ENCODE data around the gene PITX1. TPM values are rescaled to one million over a fixed set of nuclear protein-coding genes. Genes with fewer than 3 reads are reported as not detected.

The PITX1 gene
- total RNA-seq, 1 donor from 2014 or later: not detected

- no peaks in the 10 kb centered on the region for H3K9me3 Mint-ChIP-seq
These were observed 24.1 kb downstream of the PITX1 start for GRCh38 chr5:135009736-135010501.

GRCh38 chr5:135008981-135009735, 24.9 kb downstream of the PITX1 start:
- H3K36me3 Mint-ChIP-seq (ENCODE audit: low read depth): no peaks in the 10 kb centered on the region
- CTCF ChIA-PET: no interaction called here
- intact Hi-C loops (cut with micrococcal nuclease): no loop called here
- peaks cover 7% of the 10 kb centered on the region for H3K27me3 Mint-ChIP-seq
- no peak overlapping the region for H3K27ac Mint-ChIP-seq
- POLR2A ChIA-PET: no interaction called here
- ATAC-seq (ENCODE audit: low read depth): no peak
- no peaks in the 10 kb centered on the region for H3K9me3 Mint-ChIP-seq
- no peak overlapping the region for H3K4me3 Mint-ChIP-seq
- no peak for TF ChIP-seq CTCF (IDR thresholded peaks at IDR 0.05)
- no peak for DNase-seq
- H3K4me1 Mint-ChIP-seq: no peaks in the 10 kb centered on the region

More at GRCh38 chr5:135009736-135010501, 24.1 kb downstream of the PITX1 start:
- Mint-ChIP-seq H3K36me3 (ENCODE audit: low read depth) (no peaks in the 10 kb centered on the region), H3K27ac (no peak overlapping the region), H3K4me1 (no peaks in the 10 kb centered on the region), H3K4me3 (no peak overlapping the region), H3K27me3 (no peaks in the 10 kb centered on the region)
- intact Hi-C loops (cut with micrococcal nuclease): no loop called here
- CTCF ChIA-PET: no interaction called here
- POLR2A ChIA-PET: no interaction called here
- ATAC-seq (ENCODE audit: low read depth): no peak
- DNase-seq: no peak
- TF ChIP-seq CTCF (IDR thresholded peaks at IDR 0.05): no peak

GRCh38 chr5:135008556-135008955, 25.5 kb downstream of the PITX1 start:
- no peaks in the 10 kb centered on the region for H3K4me1 Mint-ChIP-seq
- peaks cover 8% of the 10 kb centered on the region for H3K27me3 Mint-ChIP-seq
- POLR2A ChIA-PET: no interaction called here
- H3K9me3 Mint-ChIP-seq: no peaks in the 10 kb centered on the region
- H3K36me3 Mint-ChIP-seq (ENCODE audit: low read depth): no peaks in the 10 kb centered on the region
- ATAC-seq (ENCODE audit: low read depth) (no peak), DNase-seq (no peak)
- H3K4me3 Mint-ChIP-seq: no peak overlapping the region
- CTCF ChIA-PET: no interaction called here
- TF ChIP-seq CTCF (IDR thresholded peaks at IDR 0.05): no peak
- H3K27ac Mint-ChIP-seq: no peak overlapping the region
- intact Hi-C loops (cut with micrococcal nuclease): no loop called here

- Mint-ChIP-seq H3K27ac (no peak overlapping the region), H3K9me3 (no peaks in the 10 kb centered on the region), H3K36me3 (ENCODE audit: low read depth) (no peaks in the 10 kb centered on the region), H3K4me1 (no peaks in the 10 kb centered on the region), H3K4me3 (no peak overlapping the region), H3K27me3 (peaks cover 8% of the 10 kb centered on the region)
- POLR2A ChIA-PET: no interaction called here
- intact Hi-C loops (cut with micrococcal nuclease): no loop called here
- no peak for ATAC-seq (ENCODE audit: low read depth)
- no peak for TF ChIP-seq CTCF (IDR thresholded peaks at IDR 0.05)
- CTCF ChIA-PET: no interaction called here
- no peak for DNase-seq
These were observed 26.2 kb downstream of the PITX1 start for GRCh38 chr5:135007749-135008363.

GRCh38 chr5:135007305-135007704, 26.7 kb downstream of the PITX1 start:
- ATAC-seq (ENCODE audit: low read depth) (no peak), DNase-seq (no peak)
- no peak overlapping the region for H3K4me3 Mint-ChIP-seq
- no peaks in the 10 kb centered on the region for H3K36me3 Mint-ChIP-seq (ENCODE audit: low read depth)
- peaks cover 8% of the 10 kb centered on the region for H3K27me3 Mint-ChIP-seq
- CTCF ChIA-PET: no interaction called here
- TF ChIP-seq CTCF (IDR thresholded peaks at IDR 0.05): no peak
- no peak overlapping the region for H3K27ac Mint-ChIP-seq
- no peaks in the 10 kb centered on the region for H3K4me1 Mint-ChIP-seq
- POLR2A ChIA-PET: no interaction called here
- no peaks in the 10 kb centered on the region for H3K9me3 Mint-ChIP-seq
- intact Hi-C loops (cut with micrococcal nuclease): no loop called here

Data from activated B cell treated with CpG ODN at 0.5 μM for 24 hours (primary cell).